GM18858 (cell line): ENCODE measurements around the gene MED31.
"Not testable (repeated sequence)": the region's sequence is repeated elsewhere in the genome, so short reads cannot be mapped to it uniquely, and the experiment has no call there.

ENCODE experiments used
- ATAC-seq: cut with Tn5 transposase; IDR thresholded peaks from one replicate; pipeline ENCODE4 v1.9.1; 2021; ENCODE audit not compliant: unreplicated experiment

Gene MED31

DNA sequence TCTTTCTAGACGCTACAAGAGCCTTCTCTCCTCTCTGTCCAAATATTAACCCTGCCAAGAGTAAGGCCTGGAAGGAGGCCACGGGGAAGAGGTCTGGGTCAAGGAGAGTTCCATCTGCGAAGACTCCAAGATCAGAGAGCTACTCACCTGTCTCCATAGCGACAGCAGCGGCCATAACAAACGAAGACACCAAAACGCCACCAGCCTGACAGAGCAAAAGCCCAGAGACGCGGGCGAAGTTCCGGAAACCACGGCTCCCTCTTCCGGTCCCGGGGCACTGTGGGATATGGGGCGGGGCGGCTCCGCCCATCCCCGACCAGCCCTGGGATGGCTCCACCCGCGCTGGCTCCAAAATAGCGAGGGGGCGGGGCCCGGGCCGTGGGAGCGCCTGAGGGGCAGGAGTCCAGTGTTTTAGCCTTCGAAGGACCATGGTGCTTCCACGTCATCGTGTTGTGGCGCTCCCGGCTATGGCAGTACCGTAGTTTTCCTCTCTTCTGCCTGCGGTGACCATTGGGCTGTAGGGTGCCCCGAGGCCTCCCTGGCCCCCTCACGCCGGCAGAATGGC, at the start of gene MED31, which contains the start of gene C17orf100:
Gene MED31 (minus strand): TSS at position 252 of the 565 bp plus-strand sequence. CDS start 77 bp downstream, at position 175.
Gene C17orf100 (plus strand): TSS at position 409 of the 565 bp plus-strand sequence. CDS start 152 bp downstream, at position 561.
- peak; percentile 67 for ATAC-seq

- ATAC-seq, result no peak
Measured at GRCh38 chr17:6700948-6701307, 49.5 kb upstream of the MED31 start.

DNA sequence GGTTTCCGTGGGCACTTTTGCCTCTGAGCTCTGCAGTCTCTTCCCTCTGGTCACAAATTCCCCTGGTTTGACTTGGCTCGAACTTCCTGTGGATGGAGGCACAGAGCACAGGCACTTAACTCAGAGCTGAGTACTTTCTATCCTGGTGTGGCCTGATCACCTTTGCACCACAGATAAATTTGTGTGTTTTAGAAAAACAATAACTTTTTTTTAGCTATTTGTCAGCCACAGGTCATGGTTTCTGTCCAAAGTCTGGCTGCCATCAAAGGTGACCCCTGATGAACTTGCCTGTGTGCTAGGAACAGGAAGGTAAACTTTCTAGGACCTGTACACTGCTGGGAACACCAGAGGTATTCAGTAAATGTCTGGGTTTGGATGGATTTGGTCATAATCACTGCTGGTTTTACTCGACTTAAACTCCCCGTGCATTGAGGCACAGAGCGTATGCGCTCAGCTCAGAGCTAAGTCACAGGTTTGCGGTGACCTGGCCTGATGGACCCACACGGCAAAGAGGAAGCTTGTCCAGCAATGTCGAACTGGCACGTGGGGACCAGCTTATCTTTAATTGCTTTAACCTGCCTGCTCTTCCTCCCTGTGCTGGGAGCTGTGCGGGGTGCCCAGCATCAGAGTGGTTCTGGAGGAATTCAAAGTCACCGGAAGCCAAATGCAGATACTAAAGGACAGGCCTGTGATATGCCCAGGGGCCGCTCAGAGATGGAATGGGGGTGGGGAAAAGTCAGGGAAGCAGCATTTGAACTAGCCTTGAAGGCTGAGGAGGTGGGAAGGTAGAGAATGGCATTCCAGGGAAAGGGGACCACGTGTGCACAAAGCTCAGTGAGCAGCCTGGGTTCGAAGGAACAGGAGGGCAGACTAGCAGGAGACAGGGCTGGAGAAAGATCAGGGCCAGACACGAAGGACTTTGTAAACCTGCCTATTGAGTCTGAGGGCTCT, 48.9 kb upstream of the MED31 start:
- no peak for ATAC-seq

GRCh38 chr17:6698004-6698403, 46.6 kb upstream of the MED31 start:
- no peak for ATAC-seq

- ATAC-seq, result no peak
Measured at GRCh38 chr17:6696906-6697305, 45.5 kb upstream of the MED31 start.

- no peak for ATAC-seq
Measured at GRCh38 chr17:6695565-6695964, 44.2 kb upstream of the MED31 start.

DNA sequence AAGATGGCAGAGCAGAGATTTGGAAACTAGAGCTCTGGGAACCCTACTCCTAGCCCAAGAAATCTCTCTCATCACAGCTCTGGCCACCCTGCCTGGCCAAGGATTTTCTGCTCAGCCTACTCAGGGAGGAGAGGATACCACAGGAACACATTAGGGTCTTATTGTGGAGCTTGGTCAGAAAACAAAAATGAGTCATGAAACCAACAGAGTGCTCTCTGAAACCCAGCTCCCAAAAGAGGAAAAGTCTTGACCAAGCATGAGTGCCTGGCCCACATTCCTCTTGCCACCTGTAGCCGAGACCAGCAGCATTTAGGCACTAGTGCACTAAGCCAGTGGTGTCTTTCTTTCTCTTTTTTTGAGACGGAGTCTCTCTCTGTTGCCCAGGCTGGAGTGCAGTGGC, 43.6 kb upstream of the MED31 start:
- no peak for ATAC-seq

GRCh38 chr17:6691958-6692357, 40.6 kb upstream of the MED31 start:
- ATAC-seq, result not testable (repeated sequence)

DNA sequence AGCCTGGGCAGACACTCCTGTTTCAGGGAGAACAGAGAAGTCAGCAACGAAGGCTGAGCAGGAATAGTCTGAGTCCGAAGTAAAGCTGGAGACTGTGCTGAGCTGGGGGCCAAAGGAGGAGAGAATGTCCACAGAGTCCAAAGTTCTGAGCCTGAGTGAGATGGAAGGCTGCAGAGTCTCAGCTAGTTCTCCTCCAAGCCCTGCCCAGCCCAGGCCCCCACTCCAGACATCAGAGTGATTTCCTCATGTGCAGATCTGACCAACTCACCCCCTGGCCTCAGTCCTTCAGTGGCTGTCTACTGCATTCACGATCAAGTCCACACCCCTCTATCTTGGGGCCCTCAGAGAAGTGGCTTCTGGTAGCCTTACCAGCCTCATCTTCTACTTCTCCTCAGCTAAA, 40.1 kb upstream of the MED31 start:
- no peak for ATAC-seq

- no peak for ATAC-seq
Measured at GRCh38 chr17:6690641-6691040, 39.2 kb upstream of the MED31 start.

- no peak for ATAC-seq
Measured at GRCh38 chr17:6688944-6689343, 37.5 kb upstream of the MED31 start.

DNA sequence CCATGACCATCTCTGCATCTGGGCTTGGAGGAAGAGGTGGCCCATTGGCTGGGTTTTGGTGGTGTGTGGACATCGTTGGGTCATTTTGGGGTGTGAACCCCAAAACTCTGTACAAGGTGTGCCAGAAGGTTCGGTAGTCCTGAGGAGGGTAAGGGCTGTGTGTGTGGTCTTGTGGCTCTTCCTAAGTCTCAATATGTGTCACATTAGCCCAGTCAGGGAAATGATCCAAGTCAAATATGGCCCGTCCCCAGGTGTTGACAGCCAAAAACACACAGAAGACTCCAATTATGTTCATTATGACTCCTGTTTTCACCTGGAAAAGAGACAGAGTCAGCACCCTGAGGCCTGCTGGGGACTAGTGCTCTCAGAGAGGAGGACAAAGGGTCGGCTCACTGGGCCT, 34.6 kb upstream of the MED31 start:
- ATAC-seq, result no peak

GRCh38 chr17:6684881-6685767, 33.7 kb upstream of the MED31 start:
- no peak for ATAC-seq

DNA sequence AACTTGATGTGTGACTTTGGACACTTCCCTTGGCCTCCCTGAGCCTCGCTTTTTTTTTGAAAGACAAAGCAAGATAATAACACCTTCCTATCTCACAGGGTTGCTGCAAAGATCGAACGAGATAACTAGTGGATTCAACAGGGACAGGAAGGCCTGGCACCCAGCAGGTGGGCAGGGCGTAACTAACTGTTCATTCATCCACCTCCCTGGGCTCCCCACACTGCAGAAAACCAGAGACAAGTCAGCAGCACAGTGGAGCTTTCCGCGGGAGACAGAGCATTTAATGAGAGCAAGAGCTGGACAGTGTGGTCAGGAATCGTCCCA, 33.0 kb upstream of the MED31 start:
- no peak for ATAC-seq

GRCh38 chr17:6683730-6684459, 32.5 kb upstream of the MED31 start:
- no peak for ATAC-seq

- no peak for ATAC-seq
Measured at GRCh38 chr17:6683081-6683684, 31.8 kb upstream of the MED31 start.

DNA sequence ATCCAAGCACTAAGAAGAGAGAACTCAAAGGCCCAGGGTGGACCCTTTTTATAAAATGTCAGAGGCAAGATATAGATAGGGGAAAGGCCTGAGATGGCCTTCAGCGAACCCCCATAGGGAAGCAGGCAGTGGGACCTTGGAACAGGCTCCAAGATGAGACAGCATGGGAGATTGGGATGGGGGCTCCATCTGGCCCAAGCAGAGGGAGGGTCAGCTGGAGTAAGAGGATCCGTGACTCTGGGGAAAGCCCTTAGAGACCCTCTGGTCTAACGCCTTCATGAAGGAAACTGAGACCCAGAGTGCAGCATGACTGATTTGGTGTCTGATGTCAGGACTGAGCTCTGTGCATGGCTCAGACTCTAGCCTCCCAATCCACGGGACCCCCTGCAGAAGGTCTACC, 30.9 kb upstream of the MED31 start:
- no peak for ATAC-seq

- no peak for ATAC-seq
Measured at GRCh38 chr17:6681671-6682070, 30.3 kb upstream of the MED31 start.

DNA sequence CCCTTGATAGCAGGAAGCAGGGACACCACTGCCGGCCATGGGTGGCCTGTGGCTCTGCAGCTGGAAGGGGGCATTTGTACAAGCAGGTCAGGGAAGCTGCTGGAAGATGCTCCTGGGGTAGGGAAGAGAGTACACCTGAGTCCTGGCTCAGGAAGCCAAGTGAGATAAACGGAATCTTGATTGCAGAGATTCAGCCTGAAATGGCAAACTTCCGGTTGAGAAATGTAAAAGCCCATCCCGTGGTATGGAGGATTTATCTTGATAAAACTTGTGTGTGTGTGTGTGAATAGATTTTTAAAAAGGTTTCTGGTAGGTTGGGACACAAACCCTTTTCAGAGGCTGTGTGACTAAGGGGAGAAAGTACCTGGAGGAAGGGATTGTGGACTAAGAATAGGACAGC, 29.8 kb upstream of the MED31 start:
- no peak for ATAC-seq

GRCh38 chr17:6679241-6679640, 27.8 kb upstream of the MED31 start:
- no peak for ATAC-seq
